ENCODE results near the gene MED29. TPM values are rescaled to one million over a fixed set of nuclear protein-coding genes. Genes with fewer than 3 reads are reported as not detected.

The MED29 gene
- total RNA-seq, 1 experiment from 2014 or later, result 24.3 TPM

DNA sequence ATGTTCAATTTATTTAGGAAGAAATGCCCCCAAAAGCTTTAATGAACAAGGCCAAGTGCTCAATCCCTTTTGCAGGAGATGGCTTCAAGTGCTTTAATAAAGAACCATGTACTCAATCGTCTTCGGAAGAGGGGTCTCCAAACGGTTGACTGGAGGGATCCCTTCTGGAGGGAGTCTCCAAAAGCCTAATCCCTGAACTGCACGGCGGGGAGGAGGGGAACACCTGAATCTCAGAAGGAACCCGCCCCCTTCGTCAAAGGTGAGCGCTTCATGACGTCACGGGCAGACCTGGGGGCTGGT lies 777 bp upstream of the MED29 start:
- CTCF ChIA-PET, result interaction anchor here (0.7 to 2.3 kb wide), 2 partner anchors 21 to 118 kb away, joined by 3 to 14 read pairs; partner anchors contain the start of gene PLEKHG2
- POLR2A ChIA-PET, result interaction anchor here (0.7 to 3.2 kb wide), 20 partner anchors 8 to 214 kb away, joined by 3 to 44 read pairs (median 6); partner anchors contain the start of genes PLEKHG2, RPS16, SAMD4B and SUPT5H
- Mint-ChIP-seq H3K27me3 (ENCODE audit: insufficient read depth, unreplicated experiment) (no peaks in the 10 kb centered on the region), H3K36me3 (ENCODE audit: insufficient read depth, unreplicated experiment) (peaks cover 79% of the 10 kb centered on the region), H3K4me3 (ENCODE audit: unreplicated experiment) (peak overlapping the region; percentile 93), H3K9me3 (ENCODE audit: unreplicated experiment) (no peaks in the 10 kb centered on the region), H3K27ac (ENCODE audit: low read depth, unreplicated experiment) (peak overlapping the region; percentile 98), H3K4me1 (ENCODE audit: insufficient read depth, unreplicated experiment) (peaks cover 12% of the 10 kb centered on the region)
- TF ChIP-seq CTCF (IDR thresholded peaks at IDR 0.05; ENCODE audit: unreplicated experiment), result no peak
- intact Hi-C loops (cut with micrococcal nuclease), result loop anchor here (2.0 to 5.0 kb wide), 2 partner anchors 40 to 48 kb away; partner anchors contain the start of gene SAMD4B
- BruUV-seq (replicated peaks), result TSS peak; percentile 44
- peak; percentile 70 for DNase-seq (ENCODE audit: unreplicated experiment)

GRCh38 chr19:39397360-39398296 lies 6.5 kb downstream of the MED29 start:
- CTCF ChIA-PET, result interaction anchor here (0.6 to 4.2 kb wide), 20 partner anchors 9 to 448 kb away, joined by 3 to 80 read pairs (median 4); partner anchors contain the start of genes EID2B, PLEKHG2 and ZFP36
- BruUV-seq (replicated peaks), result TSS peak; percentile 54

DNA sequence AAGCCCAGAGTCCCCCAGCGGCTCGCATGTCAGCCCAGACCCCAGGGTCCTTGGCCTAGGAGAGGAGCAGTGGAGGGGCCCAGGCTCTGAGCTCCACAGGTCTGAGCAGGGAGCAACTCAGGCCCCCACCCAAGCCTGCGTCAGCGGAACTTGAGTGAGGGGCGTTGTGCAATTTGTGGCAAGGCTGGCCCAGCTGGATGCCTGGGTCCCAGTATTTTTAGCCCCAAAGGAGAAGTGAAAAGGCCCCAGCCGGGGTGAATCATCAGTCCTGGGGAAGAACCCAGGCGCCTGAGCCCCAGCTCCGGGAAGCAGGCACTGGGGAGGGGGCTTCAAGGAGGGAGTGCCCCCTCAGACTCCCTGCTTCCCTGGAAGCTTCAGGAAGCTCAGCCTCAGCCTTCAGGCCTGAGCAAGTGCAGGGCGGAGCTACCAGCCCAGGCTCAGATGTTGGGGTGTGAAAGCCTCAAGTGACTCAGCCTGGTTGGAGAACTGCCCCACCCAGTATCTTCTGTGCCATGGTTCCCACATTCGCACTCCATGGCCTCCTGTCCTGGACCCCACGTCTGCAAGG lies 7.2 kb downstream of the MED29 start:
- Mint-ChIP-seq H3K27me3 (ENCODE audit: insufficient read depth, unreplicated experiment) (no peaks in the 10 kb centered on the region), H3K4me3 (ENCODE audit: unreplicated experiment) (peak overlapping the region; percentile 10), H3K36me3 (ENCODE audit: insufficient read depth, unreplicated experiment) (peaks cover 26% of the 10 kb centered on the region), H3K4me1 (ENCODE audit: insufficient read depth, unreplicated experiment) (peaks cover 45% of the 10 kb centered on the region), H3K9me3 (ENCODE audit: unreplicated experiment) (no peaks in the 10 kb centered on the region), H3K27ac (ENCODE audit: low read depth, unreplicated experiment) (peak overlapping the region; percentile 92)
- ChIA-PET POLR2A (interaction anchor here (0.6 to 5.0 kb wide), 16 partner anchors 10 to 1006 kb away, joined by 3 to 121 read pairs (median 4); partner anchors contain the start of genes EID2B, PLEKHG2, RPS16 and SAMD4B), CTCF (interaction anchor here (0.5 to 4.2 kb wide), 19 partner anchors 8 to 447 kb away, joined by 3 to 80 read pairs (median 4); partner anchors contain the start of genes EID2B, PLEKHG2 and ZFP36)
- DNase-seq (ENCODE audit: unreplicated experiment), result peak; percentile 95
- no peak for TF ChIP-seq CTCF (IDR thresholded peaks at IDR 0.05; ENCODE audit: unreplicated experiment)
- no TSS peak for BruUV-seq (replicated peaks)
- intact Hi-C loops (cut with micrococcal nuclease), result loop anchor here (5.0 kb wide), 1 partner anchor 134 kb away; the partner anchor contains the start of gene EID2B

More at GRCh38 chr19:39397360-39398296, 6.5 kb downstream of the MED29 start:
- no peaks in the 10 kb centered on the region for H3K27me3 Mint-ChIP-seq (ENCODE audit: insufficient read depth, unreplicated experiment)
- peaks cover 40% of the 10 kb centered on the region for H3K4me1 Mint-ChIP-seq (ENCODE audit: insufficient read depth, unreplicated experiment)
- peak; percentile 98 for TF ChIP-seq CTCF (IDR thresholded peaks at IDR 0.05; ENCODE audit: unreplicated experiment)
- H3K27ac Mint-ChIP-seq (ENCODE audit: low read depth, unreplicated experiment), result peak overlapping the region; percentile 92
- no peaks in the 10 kb centered on the region for H3K9me3 Mint-ChIP-seq (ENCODE audit: unreplicated experiment)
- intact Hi-C loops (cut with micrococcal nuclease), result loop anchor here (1.0 to 5.0 kb wide), 2 partner anchors 14 to 135 kb away; partner anchors contain the start of gene EID2B
- peak; percentile 92 for DNase-seq (ENCODE audit: unreplicated experiment)
- peaks cover 26% of the 10 kb centered on the region for H3K36me3 Mint-ChIP-seq (ENCODE audit: insufficient read depth, unreplicated experiment)
- POLR2A ChIA-PET, result interaction anchor here (0.6 to 5.0 kb wide), 15 partner anchors 10 to 405 kb away, joined by 3 to 121 read pairs (median 4); partner anchors contain the start of genes EID2B, PLEKHG2, RPS16 and SAMD4B
- peak overlapping the region; percentile 10 for H3K4me3 Mint-ChIP-seq (ENCODE audit: unreplicated experiment)
